ENCODE measurements around the gene PRPF19. TPM values are rescaled to one million over a fixed set of nuclear protein-coding genes. Genes with fewer than 3 reads are reported as not detected.

The PRPF19 gene
- total and polyA plus RNA-seq, 2 of the 8 experiments (the other 6 are each of a cell fraction or from before 2014, with no cell fraction given): 107 to 141 TPM

DNA sequence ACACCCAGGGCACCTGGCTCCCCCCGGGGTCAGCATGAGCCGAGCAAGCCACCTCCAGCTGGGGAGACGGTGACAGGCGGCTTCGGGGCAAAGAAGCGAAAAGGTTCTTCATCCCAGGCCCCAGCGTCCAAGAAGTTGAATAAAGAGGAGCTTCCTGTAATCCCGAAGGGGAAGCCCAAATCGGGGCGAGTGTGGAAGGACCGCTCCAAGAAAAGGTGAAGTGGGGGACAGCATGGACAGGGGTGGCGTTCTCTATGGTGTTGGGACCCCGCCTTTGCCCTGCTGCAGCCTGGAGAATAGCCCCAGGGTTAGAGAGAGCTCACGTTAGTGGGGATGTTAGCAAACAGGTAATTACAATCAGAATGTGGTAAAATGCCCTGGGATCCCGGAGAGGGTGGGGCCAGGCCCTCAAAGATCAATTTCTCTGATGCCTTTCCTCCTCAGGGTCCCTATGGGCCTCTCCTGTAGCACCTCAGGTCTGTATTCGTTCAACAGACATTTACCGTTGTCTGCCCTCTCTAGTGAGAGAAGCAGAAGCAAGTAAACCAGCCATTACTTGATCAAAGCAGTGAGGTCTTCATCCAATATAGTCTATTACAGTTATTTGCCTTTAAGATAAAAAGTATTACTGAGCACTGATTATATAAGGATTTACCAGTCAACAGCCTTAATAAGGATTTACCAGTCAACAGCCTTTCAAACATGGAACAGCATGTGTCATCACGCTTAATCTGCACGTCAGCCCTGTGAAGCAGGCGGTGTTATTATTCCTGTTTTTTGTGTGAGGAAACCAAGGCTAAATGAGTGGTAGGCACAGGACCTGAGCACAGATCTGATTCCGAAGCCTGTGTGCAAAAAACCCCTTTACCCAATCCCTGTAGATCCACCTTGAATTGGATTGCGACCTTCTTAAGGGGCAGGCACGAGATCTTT lies 63.5 kb downstream of the PRPF19 start:
- Histone ChIP-seq H3K23me2 (ENCODE audit: low read depth, low read length) (peaks cover 11% of the 10 kb centered on the region; the same call in 1 of the 2 replicates), H3K56ac (replicated peaks; ENCODE audit: insufficient read length, low read depth, low read length) (peak overlapping the region; percentile 37), H2AFZ (ENCODE audit: low read length) (no peak overlapping the region), H3K18ac (ENCODE audit: extremely low read depth, low read length) (no peak overlapping the region), H3K36me3 (ENCODE audit: control insufficient read depth in 2 of 4, insufficient read depth in 4 of 4, low read length in 3 of 4) (peaks cover 0 to 5% (median 1%) of the 10 kb centered on the region in 4 experiments; a peak in 2 of 8 replicates), H3K79me2 (ENCODE audit: control insufficient read depth in 1 of 2, insufficient read depth in 2 of 2, low read length in 2 of 2) (peaks cover 19 to 41% of the 10 kb centered on the region in 2 experiments), H3K27me3 (replicated peaks in 1 of 4; ENCODE audit: control insufficient read depth in 3 of 4, extremely low read depth in 1 of 4, insufficient read depth in 3 of 4, low read length in 3 of 4) (no peaks in the 10 kb centered on the region), H4K91ac (replicated peaks; ENCODE audit: insufficient read length, low read length) (peak overlapping the region; percentile 9), H4K5ac (ENCODE audit: insufficient read length, low read depth, low read length) (peak overlapping the region; percentile 32), H3K27ac (ENCODE audit: low read depth, low read length) (no peak overlapping the region), H3K79me1 (ENCODE audit: low read depth, low read length) (peaks cover 6% of the 10 kb centered on the region), H3K9ac (replicated peaks in 1 of 4; ENCODE audit: extremely low read depth in 1 of 4, low read depth in 3 of 4, low read length in 3 of 4) (peak overlapping the region in 3 of 4 experiments; percentile 65 to 88 (median 84); a peak in 6 of 7 replicates), H3K4ac (replicated peaks; ENCODE audit: insufficient read length, low read depth, low read length) (no peak overlapping the region), H3K23ac (ENCODE audit: insufficient read length) (no peak overlapping the region), H3K4me1 (replicated peaks in 1 of 4; ENCODE audit: control insufficient read depth in 3 of 4, insufficient read depth in 4 of 4, low read length in 3 of 4) (peaks cover 0 to 21% (median 7%) of the 10 kb centered on the region in 4 experiments; a peak in 6 of 7 replicates), H2BK120ac (replicated peaks; ENCODE audit: low read depth, low read length) (no peak overlapping the region), H2BK15ac (ENCODE audit: low read length) (no peak overlapping the region), H3K4me3 (ENCODE audit: extremely low read depth in 1 of 4, insufficient read depth in 2 of 4, low read depth in 3 of 4, low read length in 4 of 4) (peak overlapping the region; percentile 79 to 92 (median 86)), H4K8ac (ENCODE audit: extremely low read depth, insufficient read depth, low read length) (peak overlapping the region; percentile 53; the same call in 1 of the 2 replicates), H3K9me3 (ENCODE audit: insufficient read depth in 2 of 2, low read depth in 1 of 2, low read length in 1 of 2) (no peaks in the 10 kb centered on the region), H2BK20ac (ENCODE audit: low read length) (no peak overlapping the region), H2AK5ac (ENCODE audit: low read depth, low read length) (no peak overlapping the region), H3K14ac (ENCODE audit: insufficient read length) (no peak overlapping the region), H2BK12ac (ENCODE audit: low read depth, low read length) (no peak overlapping the region), H2BK5ac (ENCODE audit: low read depth, low read length) (no peak overlapping the region), H4K20me1 (replicated peaks in 1 of 2; ENCODE audit: control insufficient read depth in 1 of 2, insufficient read depth in 2 of 2, low read length in 2 of 2) (peaks cover 2 to 4% of the 10 kb centered on the region in 2 experiments), H3K4me2 (ENCODE audit: insufficient read depth in 1 of 2, low read depth in 2 of 2, low read length in 2 of 2) (peak overlapping the region; percentile 89 to 99)
- TF ChIP-seq SIN3A (conservative IDR thresholded peaks at IDR 0.05 in 1 of 2, IDR thresholded peaks at IDR 0.05 in 1 of 2; ENCODE audit: low read depth in 1 of 2, low read length in 2 of 2): 0 out of 4 replicates have a peak, but pooled peaks of 1 of the 2 experiments have one; percentile 11
- no peak for TF ChIP-seq FOSL1 (IDR thresholded peaks at IDR 0.05; ENCODE audit: insufficient read depth, low read depth, low read length)
- TF ChIP-seq POLR2A (IDR thresholded peaks at IDR 0.05; ENCODE audit: control extremely low read depth in 1 of 2, low read depth in 2 of 2, low read length in 2 of 2): no peak
- FAIRE-seq: no peak
- ChIA-PET POLR2A (ENCODE audit: partially characterized antibody) (interaction anchor here (0.7 to 7.3 kb wide), 6 partner anchors 11 to 107 kb away, joined by 3 to 54 read pairs (median 3); partner anchors contain the start of gene PTGDR2), CTCF (ENCODE audit: partially characterized antibody) (interaction anchor here (0.6 to 9.1 kb wide), 9 partner anchors 8 to 681 kb away, joined by 3 to 78 read pairs (median 3); no protein-coding TSS in a partner anchor)
- no peak for DNase-seq (ENCODE audit: low read depth in 1 of 2, low spot score in 2 of 2)
- WGBS, 2 experiments (ENCODE audit: extremely low coverage in 1 of 2, insufficient coverage in 1 of 2, insufficient read length in 1 of 2, insufficient replicate concordance in 2 of 2, low coverage in 1 of 2, low lambda C conversion rate in 2 of 2, missing lambda C conversion rate in 1 of 2): 27% methylated on average over 23 of the region's 23 CpGs; no CpG with 5 or more reads in 1 of the 2 experiments
